ENCODE results near the gene ALDH3B1.
A peak's percentile ranks its signal among the peaks of the same experiment; 100 is the strongest.

The ALDH3B1 gene

DNA sequence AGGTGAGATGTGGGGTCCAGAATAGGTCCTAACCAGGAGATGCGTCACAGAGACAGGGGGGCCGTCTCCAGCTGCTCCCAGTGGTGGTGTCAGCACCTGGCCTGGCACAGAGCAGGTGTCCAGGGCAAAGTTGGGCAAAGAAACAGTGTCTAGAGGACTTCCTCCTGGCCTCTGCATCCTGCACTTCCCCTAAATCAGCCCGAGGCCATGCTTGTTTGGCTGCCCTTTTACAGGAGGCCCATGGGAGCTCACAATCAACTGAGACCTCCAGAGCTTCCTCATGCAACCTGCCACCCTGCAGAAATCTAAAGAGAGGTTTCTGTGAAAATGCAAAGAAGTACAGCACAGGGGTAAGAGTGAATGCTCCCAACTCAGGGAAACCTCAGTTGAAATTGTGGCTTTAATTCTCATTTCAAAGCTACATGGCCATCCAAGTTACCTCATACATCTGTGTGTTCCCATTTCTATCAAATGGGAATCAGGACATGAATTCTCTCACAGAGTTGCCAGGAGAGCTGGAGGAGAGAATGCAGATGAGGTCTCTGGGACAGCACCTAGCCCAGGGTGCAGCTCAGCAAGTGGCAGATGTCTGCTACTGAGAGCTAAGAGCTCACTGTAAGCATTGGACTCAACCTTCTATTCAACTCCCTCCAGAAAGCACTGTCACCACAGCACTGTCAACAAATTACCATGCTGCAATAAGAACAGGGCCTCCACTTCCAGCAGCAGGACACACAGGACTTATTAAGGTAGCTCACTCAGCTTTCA lies 61.3 kb downstream of the ALDH3B1 start:
- peaks cover 28% of the 10 kb centered on the region for H3K36me3 ChIP-seq (ENCODE audit: control insufficient read depth, insufficient read depth, low read length)
- TF ChIP-seq CTCF (IDR thresholded peaks at IDR 0.05; ENCODE audit: insufficient read depth, low read length, poor library complexity, severe bottlenecking): no peak
- DNase-seq (ENCODE audit: extremely low read depth, insufficient read length): no peak

GRCh38 chr11:68074584-68075352 lies 64.6 kb downstream of the ALDH3B1 start:
- no peak for TF ChIP-seq CTCF (IDR thresholded peaks at IDR 0.05; ENCODE audit: insufficient read depth, low read length, poor library complexity, severe bottlenecking)
- Histone ChIP-seq H3K36me3 (ENCODE audit: control insufficient read depth, insufficient read depth, low read length) (peaks cover 16% of the 10 kb centered on the region), H3K27me3 (replicated peaks; ENCODE audit: control insufficient read depth, insufficient read depth, low read length) (no peaks in the 10 kb centered on the region), H3K4me3 (replicated peaks; ENCODE audit: low read depth, low read length) (no peak overlapping the region)
- DNase-seq (ENCODE audit: extremely low read depth, insufficient read length): no peak

More for the DNA sequence above, 61.3 kb downstream of the ALDH3B1 start:
- H3K4me3 ChIP-seq (replicated peaks; ENCODE audit: low read depth, low read length): no peak overlapping the region
- H3K27me3 ChIP-seq (replicated peaks; ENCODE audit: control insufficient read depth, insufficient read depth, low read length): no peaks in the 10 kb centered on the region

- DNase-seq (ENCODE audit: extremely low read depth, insufficient read length): no peak
- H3K36me3 ChIP-seq (ENCODE audit: control insufficient read depth, insufficient read depth, low read length): peaks cover 20% of the 10 kb centered on the region
Measured at GRCh38 chr11:68076371-68077042, 66.4 kb downstream of the ALDH3B1 start.

GRCh38 chr11:68077617-68078582 lies 67.8 kb downstream of the ALDH3B1 start:
- no peak overlapping the region for H3K4me3 ChIP-seq (replicated peaks; ENCODE audit: low read depth, low read length)
- no peaks in the 10 kb centered on the region for H3K27me3 ChIP-seq (replicated peaks; ENCODE audit: control insufficient read depth, insufficient read depth, low read length)
- peaks cover 17% of the 10 kb centered on the region for H3K36me3 ChIP-seq (ENCODE audit: control insufficient read depth, insufficient read depth, low read length)
- no peak for TF ChIP-seq CTCF (IDR thresholded peaks at IDR 0.05; ENCODE audit: insufficient read depth, low read length, poor library complexity, severe bottlenecking)
- no peak for DNase-seq (ENCODE audit: extremely low read depth, insufficient read length)

More at GRCh38 chr11:68076371-68077042, 66.4 kb downstream of the ALDH3B1 start:
- peak; percentile 29 for TF ChIP-seq CTCF (IDR thresholded peaks at IDR 0.05; ENCODE audit: insufficient read depth, low read length, poor library complexity, severe bottlenecking)
- Histone ChIP-seq H3K4me3 (replicated peaks; ENCODE audit: low read depth, low read length) (no peak overlapping the region), H3K27me3 (replicated peaks; ENCODE audit: control insufficient read depth, insufficient read depth, low read length) (no peaks in the 10 kb centered on the region)
